Limb (tissue), 2 donors: ENCODE measurements around the gene DYRK3.

Experiments used
- DNase-seq, 2 donors: peaks; one replicate each; pipeline ENCODE4 v3.0.0-alpha.2; 2016; ENCODE audit errors: extremely low spot score in 2 of 2

The DYRK3 gene

DNA sequence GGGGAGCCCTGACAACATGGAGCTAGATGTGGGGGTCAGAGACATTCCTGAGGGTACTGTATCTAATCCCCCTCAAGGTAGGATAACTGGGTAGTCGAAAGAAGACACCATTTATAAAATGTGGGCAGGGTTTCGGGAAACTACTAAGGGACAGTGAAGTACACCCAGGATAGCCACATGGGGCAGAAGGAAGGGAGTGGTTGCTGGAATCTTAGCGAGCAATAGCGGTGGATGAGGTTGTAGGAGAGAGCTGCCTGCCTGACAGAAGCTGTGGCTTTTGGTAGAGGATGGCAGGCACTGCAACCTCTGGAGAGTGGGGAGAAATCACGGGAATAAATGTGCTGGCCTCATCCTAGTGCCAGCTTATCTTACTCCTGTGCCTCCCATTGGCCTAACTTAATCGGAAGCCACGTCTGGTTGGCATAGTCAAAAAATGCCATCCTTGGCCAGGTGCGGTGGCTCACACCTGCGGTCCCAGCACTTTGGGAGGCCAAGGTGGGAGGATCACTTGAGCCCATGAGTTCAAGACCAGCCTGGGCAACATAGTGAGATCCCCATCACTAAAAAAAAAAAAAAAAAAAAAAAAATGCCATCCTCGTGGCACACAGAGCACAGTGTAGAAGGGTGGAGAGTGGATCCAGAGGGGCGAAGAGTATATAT, 26.0 kb downstream of the DYRK3 start:
- DNase-seq: no peak

DNA sequence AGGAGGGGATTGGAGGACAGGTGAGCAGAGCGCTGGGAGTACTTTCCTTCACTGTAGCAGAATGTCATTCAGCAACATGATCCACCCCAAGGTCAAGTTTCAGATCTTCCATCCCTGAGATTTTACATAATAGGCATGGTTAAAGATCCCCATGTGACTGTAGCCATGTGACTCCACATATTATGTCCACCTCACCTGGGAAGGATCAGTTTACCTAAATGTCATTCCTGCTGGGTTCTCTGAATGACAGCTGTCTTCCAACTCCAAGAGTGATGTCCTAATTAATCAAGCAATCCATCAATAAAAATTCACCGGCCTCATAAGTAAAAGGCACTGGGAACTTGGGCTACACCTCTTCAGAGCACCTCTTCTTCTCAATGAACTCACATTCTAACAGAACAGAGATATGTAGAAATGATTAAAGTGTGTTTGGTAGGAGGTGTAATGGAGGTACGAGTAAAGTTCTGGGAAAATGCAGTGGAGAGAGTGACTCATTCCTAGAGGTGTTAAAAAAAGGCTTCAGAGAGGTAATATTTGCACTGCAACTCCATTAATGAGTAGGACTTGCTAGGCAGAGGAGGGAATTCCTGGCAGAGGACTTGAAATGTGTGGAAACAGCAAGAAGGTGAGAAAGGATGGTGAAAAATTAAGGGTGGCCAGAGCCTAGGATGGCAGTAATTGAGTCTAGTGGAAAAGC, 27.2 kb downstream of the DYRK3 start:
- DNase-seq: no peak

DNA sequence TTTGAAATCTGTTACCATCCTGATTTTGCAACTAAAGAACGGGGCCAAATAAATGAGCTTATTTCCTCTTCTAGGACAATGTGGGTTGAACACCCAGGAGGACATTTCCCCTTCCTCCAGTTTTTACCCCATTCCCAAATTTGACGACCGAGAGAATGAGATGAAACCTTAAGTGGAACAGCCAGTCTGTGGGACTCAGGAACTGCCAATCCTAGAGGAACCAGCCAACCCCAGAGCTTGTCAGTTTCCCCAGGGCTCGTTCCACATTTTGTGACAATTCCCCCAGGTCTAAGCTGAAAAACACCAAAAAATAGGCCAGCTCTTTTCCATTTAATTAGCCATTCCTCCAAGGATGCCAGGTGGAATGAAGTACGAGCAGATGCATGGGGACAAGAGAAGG, 28.0 kb downstream of the DYRK3 start:
- DNase-seq: no peak

DNA sequence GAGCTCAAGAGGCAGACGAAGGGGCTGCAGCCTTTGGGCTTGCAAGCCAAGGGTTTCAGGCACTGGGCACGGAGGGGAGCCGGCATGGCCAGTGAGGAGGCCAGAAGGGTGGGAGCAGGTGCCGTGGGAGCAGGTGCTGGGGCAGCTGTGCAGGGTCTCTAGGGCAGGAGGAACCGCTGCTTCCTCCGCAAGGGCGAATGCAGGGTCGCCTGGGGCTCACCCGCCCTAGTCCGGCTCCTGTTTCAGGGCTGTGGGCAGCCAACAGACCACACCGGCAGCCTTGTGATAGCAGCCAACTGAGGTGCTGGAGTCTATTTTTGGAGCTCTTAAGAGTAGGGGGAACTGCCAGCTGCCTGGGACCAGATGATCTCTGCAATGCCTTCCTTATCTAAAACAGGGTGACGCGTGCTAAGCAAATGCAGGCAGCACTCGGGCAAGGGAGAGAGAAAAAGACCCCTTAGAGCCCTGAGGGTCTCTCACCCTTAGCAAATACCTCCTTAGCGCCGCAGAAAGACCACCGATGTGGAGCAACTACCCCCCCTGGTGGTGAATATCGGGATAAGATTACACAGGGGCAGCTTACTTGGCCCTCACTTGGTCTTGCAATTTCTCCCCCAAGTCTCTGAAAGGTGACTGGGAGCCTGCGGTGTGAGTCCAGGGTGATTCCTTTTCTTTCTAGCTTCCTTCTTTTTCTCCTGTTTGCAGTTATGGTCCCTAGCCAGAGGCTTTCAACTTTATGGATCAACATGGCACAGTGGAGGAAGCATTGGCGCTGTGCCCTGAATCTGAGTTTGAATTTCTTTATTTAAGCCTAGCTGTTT, 28.7 kb downstream of the DYRK3 start:
- peak; percentile 63 to 82 for DNase-seq

DNA sequence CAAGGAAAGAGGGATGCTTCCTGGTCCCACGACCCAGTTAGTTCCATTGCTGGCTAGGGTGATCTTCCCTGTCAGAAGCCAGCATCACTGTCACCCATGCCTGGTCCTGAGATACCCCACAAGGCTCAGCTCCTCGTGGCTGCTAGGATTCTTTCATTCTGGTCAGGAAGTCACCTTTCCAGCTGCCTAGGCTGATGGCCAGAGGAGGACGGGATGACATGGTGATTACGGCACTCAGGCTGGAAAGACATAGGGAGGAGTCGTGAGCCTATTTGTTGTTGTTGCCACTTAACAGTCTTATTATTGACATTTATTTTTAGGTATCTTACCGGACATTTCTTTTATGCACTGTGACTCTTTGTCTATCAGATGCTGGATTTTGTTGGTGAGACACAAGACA, 29.4 kb downstream of the DYRK3 start:
- DNase-seq: no peak

DNA sequence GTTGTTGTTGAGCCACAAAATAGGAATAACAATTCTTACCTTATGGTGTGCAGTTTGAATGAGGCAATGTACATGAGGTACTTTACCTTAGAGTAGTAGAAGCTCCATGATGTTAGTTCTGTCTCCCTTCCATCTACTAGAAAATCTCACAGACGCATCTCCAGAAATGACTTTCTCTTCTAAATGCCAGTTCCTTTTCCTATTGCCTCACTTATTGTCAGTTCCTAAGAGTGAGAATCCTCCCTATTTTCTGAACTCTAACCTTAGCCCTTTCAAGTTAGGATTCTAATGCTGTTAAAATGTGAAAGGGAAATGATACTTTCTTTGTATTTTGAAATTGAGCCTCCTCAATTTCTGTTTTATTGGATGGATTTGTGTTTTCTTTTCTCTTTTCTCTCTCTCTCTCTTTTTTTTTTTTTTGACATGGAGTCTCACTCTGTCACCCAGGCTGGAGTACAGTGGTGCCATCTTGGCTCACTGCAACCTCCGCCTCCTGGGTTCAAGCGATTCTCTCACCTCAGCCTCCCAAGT, 30.8 kb downstream of the DYRK3 start:
- DNase-seq: no peak

DNA sequence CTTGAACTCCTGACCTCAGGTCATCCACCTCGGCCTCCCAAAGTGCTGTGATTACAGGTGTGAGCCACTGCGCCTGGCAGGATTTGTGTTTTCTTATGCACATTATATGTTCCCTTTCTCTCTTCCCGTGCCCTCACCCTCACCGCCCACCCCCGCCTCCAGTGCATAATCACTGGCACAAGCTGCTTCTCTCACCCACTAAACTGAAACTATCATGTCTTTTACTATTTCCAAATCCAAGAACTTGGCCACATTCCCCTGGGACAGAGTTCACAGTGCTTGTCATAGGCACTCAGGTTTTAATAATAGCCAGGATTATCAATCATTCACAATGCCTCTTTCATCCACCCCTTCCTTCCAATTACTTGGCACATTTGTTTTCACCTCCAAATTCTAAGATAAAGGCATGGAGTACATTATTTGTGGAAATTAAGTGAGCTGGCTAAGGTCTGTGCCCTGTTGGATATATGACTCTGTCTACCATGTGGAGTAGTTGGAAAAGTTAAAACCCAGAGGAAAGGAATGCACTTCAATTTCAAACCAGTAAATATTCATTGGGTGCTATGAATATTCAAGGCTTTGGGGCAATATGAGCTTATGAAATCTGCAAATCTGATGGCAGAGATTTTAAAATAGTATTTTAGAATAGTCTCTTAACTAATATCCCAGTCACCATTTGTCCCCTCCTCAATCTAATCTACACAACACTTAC, 31.8 kb downstream of the DYRK3 start:
- no peak for DNase-seq

DNA sequence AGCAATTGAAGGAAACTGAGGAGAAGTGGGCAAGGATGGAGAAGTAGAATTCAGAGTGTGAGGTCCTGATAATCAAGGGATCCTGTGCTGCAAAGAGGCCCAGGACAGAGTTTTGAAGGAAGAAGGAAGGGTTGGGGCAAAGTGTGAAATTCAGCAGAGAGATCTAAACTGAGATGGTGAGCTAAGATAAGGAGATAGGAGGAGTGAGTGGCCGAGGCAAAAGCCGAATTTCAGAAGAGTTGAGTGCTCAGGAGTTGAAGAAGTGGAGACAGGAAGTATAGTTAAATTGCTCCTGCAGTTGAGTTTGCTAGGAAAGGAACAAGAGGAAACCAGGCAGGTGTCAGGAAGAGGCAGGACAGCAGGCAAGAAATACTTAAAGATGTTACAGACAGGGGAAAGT, 33.0 kb downstream of the DYRK3 start:
- DNase-seq: no peak

DNA sequence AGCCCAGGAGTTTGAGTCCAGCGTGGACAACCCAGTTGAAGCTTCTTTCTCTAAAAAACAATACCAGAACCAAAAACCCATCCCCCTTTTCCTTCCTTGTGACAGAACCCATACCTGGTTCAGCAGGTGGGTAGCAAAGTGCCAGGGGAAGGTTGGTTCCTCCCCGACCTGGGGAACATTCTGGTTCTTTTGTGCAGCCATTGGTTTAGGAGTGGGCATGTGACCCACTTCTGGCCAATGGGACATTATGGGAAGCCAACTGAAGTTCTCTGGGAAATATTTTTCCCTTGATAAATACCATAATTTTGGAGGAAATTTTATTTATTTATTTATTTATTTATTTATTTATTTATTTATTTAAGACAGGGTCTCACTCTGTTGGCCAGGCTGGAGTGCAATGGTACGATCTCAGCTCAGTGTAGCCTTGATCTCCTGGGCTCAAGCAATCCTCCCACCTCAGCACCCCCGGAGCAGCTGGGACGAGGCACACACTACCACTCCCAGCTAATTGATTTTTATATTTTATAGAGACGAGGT, 33.6 kb downstream of the DYRK3 start:
- DNase-seq: no peak

DNA sequence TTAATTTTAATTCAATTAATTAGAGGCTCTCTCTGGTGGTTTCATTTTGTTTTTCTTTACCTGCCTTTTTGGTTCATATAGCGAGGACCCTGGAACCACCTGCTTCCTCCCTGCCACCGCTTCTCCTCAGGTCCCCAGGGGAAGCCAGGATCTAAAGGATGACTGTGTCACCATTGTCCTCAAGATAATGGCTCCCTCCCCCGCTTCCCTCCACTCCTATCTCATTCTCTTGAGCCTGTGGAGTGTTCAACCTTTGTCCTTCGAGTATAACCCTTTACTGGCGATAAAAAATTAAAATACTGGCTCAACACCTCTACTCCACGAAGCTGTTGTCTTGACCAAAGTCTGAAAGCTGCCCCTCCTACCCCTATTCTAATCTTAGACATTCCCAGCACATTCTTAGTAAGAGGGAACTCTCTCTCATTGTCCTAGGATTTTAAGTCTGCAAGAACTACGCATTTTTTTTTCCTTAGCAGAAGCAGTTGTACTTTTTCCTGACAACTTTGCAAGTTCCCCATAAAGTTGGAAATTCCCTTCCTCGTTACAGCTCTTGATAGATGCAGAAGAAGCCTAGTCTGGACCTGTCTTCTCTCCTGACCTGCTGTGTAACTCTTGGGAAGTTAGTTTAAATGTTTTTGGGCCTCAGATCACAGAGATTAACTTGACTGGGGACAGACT, 36.8 kb downstream of the DYRK3 start:
- DNase-seq: no peak

DNA sequence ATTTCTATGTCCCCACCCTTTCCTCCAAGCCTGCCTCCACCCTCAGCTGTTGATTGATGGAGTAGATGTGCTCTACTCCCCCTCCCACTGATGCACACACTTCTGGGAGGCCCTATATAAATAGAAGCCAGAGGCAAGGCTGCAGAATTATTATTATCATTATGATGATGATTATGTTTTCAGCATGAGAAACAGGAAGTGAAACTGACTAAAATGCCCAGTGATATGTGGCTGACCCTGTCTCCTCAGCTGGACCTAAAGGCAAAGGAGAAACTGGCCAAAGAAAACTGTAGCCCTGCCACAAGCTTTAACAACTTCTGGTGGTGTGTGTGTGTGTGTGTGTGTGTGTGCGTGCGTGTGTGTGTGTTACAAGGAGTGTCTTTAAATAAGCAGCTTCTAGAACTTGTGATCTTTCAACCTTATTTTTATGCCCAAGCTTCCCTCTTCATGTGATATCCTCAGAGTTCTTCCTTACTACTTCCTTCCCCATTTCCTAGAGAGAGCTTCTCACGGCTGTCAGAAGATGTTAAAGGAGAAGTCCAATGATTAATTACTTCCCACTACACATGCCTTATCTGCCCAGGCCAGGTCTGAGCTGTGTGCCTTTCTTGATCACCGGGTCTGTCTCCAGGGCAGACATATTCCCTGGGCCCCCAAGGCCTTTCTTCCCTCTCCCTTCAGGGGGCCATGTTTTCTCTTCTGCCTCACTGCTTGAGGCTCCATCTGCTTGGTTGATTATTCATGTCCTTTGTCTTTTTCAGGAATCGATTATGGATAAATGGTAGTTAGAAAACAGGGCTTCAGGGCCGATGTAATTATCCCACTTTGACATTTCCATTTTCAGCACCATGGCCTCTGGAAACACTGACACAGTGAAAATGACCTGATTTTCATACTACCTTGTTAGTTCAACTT, 37.8 kb downstream of the DYRK3 start:
- DNase-seq: no peak

DNA sequence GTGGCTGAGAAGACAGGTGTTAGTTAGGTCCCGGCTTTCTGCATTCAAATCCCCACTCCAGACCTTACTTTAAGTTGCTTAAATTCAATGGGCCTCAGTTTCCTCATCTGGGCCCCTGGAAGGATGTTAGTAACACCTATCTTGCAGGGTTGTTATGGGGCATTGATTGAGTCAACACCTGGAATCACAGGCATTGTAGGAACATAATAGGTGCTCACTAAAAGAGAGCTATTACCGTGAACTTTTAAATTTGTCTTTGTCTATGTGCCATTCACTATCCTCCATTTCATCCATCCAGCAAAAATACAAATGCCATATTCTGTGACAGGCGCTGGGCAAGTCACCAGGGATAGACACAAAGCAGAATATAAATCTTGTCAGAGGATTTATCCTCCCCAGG, 38.9 kb downstream of the DYRK3 start:
- no peak for DNase-seq

DNA sequence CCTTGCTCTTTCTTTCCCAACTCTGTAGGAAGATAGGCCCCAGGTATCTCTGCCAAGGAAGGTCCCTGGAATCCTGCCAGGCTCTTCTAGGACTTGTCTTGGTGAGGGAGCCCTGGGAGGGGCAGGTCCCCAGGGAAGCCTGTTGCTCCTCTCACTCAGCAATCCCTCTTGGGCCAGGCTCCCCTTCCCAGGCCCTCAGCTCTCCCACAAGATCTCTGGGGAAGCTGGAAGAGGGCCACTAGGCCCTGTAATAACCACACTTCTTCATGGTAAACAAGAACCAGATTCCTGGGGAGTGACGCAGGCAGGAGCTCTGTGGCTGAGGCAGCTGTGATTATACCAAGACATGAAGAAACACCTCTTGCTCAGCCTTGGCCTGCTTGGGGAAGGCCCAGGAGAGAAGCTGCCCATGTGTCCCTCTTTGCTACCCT, 39.4 kb downstream of the DYRK3 start:
- DNase-seq: no peak

DNA sequence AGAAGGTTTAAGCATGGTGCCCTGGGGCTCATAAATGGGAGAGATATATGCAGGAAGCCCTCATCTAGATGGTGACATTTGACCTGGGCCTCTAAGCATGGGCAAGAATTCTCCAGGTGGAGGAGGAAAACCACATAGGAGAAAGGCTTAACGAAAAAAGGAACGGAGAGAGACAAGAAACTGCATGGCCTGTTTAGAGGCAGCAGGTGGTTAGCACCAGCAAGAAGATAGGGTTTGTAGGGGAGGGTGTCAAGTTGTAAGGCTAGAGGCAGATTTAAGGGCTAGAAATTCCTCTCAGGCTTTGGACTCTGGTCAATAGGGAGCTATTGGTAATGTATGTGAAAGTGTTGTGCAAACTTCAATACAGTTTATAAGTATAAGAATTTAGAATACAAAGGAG, 41.2 kb downstream of the DYRK3 start:
- no peak for DNase-seq

DNA sequence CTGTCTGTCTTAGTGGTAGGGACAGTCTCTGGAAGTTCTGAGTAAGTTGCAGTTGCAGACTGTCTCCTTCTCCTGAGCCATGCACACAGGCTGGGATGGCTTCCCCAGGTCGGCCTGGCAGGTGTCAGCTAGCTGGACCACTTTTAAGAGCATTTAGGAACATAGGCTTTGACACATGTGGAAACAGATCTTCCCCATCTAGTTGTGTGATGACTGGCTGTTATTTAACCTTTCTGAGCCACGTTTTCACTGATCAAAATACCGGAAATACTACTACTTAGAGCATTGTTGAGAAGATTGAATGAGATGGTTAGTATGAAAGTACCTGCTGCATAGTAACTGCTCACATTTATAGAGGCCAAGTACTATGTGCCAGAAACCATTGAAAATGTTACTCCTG, 43.2 kb downstream of the DYRK3 start:
- no peak for DNase-seq

DNA sequence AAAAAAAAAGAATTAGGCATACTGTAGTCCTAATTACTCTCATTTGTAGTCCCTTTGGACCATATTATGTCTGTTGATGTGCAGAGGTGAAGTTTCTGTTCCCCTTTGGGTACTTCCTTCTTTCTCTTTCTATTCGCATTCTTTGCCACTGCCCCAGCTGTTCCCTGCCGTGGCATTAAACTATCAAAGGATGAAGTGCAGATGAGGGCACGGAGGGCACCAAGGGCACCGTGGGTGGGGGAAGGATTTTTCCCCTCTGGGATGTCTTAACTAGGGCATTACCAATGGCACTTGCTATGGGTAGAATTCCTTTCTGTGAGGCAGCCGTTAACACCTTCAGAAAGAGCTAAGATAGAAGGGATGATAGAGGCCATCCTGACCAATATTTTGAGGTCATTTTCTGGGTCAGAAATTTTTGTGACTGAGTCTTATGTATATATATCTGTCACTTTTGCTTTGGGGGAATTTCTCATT, 44.4 kb downstream of the DYRK3 start:
- DNase-seq: no peak

DNA sequence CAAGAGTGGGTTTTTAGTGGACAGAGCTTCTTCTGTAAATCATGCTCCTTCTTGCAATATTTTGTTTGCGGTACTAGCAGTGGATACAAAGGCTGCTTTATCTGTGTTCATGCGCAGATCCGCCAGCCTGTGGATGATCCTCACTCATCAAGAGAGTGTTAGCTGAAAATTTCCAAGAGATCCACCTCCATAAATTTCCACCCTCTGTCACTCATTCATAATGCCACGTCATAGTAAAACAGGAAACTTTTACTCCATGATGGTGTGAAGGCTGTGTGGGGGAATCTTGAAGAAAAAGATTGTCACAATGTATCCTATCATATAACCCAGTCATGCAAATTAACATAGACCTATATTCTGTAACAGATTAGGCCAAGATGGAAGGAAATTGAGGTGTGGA, 44.9 kb downstream of the DYRK3 start:
- DNase-seq: no peak

DNA sequence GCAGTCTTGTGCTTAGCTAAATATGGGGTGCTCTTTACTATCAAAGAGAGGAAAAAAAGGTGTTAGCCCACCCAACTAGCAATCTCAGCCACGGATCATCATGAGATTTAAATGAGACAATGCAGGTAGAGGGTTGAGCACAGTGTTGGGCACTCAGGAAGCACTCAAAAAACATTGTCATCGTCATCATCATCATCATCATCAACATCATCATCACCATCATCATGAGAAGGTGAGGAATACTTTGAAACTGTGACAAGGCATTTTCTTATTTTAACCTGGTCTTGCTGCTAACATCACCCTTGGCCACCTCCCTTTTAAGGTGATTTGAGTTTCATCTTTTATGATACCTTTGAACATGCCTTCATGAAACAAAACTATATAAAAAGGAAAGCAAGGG, 46.0 kb downstream of the DYRK3 start:
- no peak for DNase-seq

DNA sequence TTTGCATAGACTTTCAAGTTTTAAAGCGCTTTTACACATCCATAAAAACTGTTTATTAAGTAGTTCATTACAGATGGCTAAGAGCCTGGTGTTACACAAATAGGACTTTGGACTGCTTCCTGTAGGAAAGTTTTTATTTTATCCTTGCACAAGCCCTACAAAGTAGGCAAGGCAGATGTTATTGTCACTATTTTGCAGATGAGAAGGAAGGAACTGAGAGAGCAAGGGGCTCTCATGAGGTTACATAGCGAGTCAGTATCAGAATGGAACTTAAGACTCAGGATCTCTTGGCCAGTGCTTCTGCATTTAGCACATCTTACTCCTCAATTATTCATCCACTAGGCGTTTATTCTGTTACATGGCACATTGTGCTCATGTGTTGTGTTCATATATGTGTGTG, 46.8 kb downstream of the DYRK3 start:
- no peak for DNase-seq

DNA sequence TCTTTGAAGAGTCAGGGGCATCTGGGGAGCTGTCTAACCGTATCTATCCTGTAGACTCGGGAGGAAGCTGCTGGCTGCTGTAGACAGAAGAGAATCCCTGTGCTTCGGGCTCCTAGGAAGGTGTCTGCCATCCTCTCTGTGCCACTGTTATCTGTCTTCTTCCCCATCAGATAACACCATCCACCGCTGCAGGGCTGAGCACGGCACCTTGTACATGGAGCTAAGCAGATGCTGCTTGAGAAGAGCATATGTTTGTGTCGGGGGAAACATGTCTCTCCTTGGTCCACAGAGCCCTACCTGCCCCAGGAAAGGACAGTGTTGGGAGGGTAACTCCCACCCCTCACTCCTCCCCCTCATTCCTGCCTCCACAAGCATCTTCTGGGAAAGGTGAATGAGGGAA, 48.0 kb downstream of the DYRK3 start:
- no peak for DNase-seq
